ENCODE results near the gene ARFGAP2.

The ARFGAP2 gene

DNA sequence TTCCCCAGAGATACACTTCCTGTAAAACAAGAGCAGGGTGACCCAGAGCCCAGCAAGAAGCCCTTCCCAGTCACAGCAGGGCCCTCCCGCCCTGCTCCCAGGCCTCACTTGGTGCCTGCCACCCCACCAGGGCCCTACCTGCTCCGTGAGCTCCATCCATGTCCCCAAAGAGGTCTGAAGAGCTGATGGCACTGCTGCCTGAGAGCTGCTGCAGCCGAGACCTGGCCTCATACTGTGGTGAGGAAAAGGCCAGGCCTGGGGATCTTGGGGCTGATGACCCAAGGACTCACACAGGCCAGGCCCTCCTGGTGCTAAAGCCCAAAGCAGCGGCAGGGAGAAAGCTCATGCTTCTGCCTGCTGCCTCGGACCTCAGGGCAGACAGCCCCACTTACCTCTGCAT is 10.3 kb downstream of the ARFGAP2 start:
- no peak for DNase-seq

DNA sequence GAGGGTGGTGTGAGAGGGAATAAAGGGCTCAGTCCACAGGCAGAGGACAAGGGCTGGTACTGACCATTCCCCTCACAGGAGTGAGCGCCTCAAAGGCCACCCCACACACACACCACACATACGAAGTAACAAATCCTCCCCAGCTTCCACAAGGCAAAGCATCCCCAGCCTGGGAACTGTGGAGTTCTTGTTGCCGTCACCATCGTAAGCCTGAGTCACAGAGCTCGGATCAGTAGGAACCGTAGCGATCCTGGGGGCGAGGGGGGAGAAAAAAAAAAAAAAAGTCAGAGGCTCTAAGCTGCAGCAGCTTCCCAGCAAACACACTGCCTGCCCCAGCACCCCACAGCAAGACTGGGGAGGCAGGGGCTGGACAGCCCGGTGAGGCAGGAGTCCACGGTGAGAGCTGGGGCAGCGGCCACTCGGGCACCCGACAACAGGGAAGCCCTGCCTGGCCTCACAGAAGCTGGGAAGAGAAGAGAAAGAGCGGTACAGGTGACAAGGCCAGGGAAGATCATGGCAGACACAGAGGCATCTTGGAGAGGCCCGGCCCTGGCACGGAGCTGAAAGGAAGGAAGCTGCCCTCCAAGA is 11.3 kb downstream of the ARFGAP2 start:
- DNase-seq: no peak

DNA sequence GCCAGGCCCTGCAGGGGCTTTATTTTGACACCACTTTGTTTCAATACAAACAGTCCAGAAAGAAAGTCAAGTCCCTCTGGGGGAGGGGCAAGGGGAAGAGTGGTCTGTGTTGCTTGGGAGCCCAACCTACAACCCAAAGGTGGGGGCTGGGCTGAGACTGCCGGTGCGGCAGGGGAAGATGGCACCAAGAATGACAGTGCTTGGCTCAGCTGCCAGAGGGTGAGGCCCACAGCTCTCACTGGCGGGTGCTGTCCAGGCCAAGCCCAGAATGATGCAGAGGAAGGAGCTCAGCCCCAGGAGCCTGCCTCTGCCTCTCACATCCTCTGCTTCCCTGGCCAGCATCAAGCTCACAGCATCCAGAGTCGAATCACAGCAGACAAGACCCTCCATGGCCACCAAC is 12.4 kb downstream of the ARFGAP2 start:
- DNase-seq: no peak

DNA sequence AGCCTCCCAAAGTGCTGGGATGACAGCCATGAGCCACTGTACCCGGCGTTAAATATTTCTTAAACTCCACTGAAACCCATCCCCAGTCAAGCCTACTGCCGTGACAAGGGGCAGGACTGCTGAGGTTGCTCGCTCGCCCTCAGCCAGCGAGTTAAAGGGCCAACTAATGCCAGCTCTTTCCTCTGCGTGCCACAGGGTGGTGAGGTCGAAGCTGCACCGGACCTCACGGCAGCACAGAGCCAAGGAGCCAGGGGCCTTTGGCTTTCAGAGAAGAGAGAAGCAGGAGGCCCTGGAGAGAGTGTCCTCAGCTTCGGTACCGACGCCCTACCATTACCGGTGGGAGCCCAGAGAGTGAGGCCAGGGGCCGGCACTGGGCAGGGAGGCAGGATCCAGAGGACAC is 12.8 kb downstream of the ARFGAP2 start:
- DNase-seq: no peak

DNA sequence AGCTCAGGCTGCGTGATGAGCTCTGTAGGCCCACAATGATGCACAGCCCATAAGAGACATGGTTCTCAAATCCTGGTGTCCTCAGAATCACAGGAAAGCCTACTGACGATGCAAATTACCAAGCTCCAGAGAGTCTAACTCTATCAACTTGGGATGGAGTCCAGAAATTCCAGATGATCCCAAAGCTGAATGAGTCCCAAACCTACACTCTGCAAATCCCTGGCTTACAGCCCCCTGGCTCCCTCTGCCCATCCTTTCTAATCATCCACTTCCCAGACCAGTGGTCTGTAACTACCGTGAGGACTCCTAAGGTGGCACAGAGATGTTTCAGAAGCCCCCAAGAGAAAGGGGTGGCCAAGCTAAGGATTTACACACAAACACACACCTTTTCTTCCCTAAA is 13.5 kb downstream of the ARFGAP2 start:
- DNase-seq: no peak

DNA sequence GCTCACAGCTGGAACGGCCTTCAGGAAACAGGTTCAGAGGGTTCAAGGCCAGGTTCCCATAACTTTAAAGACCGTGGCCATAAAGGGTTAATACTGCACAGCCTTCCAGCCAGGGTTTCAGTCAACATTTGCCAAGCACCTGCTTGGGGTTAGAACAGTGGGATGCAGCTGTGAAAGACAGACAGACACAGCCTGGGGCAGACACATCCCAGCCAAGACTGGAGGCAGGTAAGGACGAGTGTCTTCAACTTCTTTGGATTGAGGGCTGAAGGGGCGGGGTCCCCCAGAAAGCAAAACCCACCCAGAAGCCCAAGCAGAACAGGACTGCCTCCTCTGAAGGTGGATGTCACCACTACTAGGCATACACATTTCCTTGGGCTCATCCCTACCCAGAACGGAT is 14.3 kb downstream of the ARFGAP2 start:
- DNase-seq: no peak

DNA sequence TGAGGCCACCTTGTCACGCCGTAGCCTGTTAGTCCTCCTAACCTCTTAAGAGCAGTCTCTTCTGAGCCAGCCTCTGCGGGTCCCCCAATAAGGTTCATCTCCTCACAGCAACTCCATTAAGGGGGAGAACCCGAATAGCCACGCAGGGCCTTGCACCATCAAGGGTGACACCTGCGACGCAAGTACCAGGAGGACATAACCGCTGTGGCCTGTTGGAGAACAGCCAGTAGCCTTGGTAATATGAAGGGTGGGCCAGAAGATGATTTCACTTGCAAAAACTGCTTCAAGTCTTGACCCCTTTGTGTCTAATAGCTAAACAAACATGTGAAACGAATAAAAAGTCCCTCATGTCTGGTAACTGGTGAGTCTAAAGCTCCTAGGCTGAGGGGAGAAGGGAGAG is 14.8 kb downstream of the ARFGAP2 start:
- no peak for DNase-seq

DNA sequence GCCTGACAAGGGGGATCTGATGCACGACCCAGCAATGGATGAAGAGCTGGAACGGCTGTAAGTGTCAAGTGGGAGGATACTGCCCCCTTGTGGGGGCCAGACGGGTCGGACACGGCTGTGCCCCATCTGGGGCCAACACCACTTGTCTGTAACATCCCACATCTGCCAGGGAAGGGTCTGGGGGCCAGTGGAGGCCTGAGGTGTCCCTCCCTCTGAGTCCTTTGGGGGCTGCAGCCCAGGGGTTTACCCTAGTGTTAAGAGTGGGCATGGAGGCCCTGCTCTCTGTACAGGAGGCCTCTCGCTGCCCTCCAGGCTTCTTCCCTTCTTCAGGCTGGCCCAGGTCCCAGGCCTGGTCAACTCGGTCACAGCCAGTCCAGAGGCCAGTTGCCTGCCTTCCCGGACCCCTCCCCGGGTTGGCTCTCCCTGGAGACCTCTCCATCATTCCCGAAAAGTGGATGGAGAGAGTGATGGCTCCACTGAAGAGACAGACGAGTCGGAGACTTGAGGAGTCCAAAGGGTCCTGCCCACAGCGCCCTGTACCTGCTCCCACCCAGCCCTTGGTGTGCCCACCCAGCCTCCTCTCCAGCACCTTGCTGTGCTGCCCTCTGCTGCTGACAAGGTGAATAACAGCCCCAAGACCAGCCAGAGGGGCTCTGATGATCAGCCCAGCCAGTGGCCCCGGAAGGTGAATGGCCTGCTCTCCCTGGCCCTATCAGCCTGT is 15.4 kb downstream of the ARFGAP2 start:
- peak; percentile 50 for DNase-seq

DNA sequence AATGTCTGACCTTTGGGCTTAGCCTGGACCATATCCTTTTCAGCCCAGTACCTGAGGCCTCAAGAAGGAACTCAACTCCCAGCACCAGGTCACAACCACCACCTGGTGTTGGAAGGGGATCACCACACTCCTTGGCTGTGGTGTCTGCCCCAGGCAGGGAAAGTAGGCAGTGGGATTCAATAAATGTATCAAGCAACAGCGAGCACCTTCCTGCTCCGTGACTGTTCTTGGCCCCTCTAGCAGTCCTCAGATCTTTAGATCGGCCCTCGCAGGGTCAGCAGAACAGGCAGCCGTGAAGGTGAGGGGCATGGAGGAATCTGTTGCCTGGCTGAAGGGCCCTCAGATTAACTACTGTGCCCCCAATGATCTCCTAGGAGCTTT is 15.9 kb downstream of the ARFGAP2 start:
- DNase-seq: no peak

DNA sequence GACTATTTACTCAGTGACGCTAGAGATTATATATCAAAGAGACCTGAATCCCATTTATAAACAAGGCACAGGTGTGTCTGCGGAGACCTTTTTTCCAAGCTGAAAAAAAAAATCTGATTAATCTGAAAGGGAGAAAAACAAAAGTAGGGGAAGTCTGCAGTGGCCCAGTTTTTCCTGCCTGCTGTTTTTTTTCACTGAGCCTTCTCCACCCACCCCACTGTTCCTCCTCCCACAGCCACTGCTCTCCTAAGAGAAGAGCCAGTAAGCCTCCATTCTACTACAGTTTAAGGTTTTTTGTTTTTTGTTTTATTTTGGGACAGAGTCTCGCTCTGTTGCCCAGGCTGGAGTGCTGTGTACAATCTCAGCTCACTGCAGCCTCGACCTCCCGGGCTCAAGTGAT is 18.4 kb downstream of the ARFGAP2 start:
- no peak for DNase-seq

DNA sequence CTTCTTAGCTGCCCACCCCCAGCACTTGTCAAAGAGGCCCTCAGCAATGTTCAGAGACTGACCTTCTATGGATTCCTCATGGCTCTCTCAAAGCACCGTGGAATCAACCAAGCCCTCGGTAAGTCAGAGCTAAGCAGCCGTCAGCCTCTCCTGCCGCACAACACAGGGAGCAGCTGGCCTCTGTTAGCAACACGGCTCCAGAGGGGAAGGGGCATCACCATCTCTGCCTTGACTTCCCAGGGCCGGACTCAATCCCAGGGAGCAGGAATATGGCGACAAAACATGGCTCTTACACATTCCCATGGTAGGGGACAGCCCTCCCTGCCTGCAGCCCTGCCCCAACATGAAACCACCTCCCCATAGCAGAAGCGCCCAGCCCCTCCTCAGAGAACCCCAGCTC is 18.9 kb downstream of the ARFGAP2 start:
- DNase-seq: no peak

DNA sequence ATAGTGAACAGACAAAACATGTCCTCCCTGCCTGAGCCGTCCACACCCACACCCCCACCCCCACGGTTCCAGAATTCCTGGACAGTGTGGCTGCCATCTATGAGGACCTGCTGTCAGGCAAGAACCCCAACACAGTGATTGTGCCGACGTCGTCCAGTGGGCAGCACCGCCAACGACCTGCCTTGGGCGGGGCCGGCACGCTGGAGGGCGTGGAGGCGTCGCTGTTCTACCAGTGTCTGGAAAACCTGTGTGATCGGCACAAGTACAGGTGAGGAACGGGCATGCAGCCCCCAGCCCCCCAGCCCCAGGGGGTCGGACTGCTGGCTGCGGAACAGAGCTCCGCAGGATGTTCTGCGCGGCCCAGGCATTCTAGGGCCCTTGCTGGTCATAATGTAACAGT is 19.7 kb downstream of the ARFGAP2 start:
- no peak for DNase-seq

DNA sequence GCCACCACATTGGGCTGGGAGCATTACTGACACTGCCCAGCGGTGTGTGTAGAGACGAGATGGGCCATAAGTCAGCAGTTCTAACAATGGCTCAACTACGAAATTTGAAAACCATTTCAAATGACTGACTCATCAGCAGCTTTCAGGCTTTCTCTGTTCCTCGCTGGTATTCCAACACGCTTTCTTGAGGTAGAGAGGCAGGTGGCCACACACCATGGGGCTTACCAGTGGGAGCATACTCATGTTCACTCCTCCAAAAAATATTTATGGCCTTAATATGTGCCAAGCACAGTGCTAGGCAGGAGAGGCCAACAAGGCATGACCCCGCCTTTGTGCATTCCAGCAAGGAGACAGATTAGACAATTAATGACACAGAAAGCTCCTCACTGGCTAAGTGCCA is 20.3 kb downstream of the ARFGAP2 start:
- DNase-seq: no peak

DNA sequence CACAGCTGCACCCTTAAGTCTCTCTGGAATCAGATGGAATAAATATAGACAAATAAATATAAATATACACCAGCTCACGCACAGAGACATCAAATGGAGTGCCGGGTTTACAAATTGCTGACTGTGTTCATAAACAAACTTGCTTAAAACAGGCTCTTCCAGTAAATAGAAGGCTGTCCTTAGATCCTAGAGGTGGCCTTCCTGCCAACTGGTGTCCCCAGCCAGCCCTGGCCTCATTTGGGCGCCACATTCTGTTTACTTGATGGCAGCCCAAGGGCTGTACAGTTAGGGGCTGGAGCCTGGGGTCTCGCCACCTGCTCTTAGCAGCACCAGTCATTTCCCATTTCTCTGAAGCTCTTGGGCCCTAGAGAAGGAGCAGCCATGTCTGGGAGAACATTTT is 20.8 kb downstream of the ARFGAP2 start:
- DNase-seq: no peak

DNA sequence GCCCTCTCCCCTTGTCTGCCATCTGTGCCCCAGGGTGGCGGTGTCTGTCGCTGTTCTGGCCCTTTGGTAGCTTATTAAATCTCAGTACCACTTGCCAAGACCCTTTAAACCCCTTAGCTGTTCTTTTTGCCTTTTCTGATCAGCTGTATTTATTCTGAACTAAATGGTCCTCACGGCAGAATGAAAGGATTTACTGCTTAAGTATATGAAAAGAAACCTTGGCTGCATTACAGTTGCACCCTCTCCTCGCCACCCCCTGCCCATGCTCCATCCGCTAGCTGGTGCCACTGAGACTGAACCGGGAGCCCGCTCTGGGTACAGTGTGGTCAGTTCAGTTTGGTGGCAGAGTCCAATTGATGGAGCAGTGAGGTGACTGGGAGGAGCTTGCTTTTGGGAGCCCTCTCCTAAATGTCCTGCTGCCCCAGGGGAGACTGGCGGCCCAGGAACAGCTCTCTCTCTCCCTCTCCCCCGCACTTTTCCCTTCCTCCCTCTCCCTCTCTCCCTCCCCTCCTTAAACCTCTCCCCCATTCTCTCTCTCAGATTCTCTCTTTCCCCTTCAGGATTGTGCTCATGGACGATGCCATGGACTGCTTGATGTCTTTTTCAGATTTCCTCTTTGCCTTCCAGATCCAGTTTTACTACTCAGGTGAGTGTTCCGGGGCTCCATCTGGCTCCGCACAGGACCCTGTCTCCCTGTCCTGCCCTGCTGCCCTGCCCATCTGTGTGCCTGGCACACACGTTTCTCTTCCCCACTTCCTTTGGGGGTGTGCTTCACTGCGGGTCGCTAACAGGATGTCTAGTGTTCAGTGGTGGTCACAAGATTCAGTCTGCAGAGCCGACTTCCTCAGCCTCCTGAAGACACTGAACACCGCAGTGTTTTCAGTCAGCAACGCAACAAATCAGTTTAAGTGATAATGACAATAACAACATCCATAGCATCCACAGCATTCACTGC is 21.8 kb downstream of the ARFGAP2 start:
- no peak for DNase-seq

DNA sequence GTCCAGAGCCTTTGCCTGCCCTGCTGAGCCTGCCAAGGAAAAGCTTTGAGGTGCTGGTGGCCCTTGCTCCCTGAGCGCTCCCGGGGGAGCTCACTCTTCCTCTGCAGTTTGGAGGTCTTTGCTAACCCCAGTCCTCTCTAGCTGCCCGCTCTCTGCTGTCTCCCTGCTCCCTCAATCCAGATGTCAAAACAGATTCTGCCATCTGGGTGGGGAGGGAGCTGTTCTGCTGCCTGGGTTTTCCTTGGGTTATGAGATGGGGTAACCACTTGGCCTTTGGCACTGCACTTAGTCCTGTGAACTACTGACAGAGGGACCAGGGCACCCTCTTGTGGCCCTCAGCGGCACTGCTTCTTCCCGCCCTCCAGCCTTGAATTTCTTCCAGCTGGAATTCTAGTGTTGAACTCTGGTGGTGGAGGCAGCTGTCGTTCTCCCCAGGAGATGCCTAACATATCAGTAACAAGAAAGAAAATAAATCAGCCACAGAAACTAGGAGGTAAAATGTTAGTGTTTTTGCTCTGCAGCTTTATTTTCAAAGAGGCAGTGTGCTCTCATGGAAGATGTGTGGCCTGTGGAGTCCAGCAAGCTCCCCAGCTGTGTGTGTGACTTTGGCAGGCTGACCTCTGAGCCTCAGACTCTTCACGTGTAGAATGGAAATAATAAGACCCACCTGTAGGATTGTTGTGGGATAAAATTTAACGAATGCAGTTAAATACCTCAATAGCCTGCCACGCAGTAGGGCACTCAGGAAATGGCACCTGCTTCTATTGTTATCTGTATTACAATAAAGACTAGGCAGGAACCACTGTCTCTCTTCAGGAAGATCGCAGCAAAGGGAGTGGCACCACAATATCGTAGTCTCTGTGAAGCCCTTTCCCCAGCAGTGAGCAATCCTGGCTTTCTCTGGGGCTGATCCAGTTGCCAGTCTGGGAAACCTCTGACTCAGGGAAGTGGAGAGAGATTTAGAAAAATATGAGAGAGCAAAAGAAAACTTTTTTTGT is 23.4 kb downstream of the ARFGAP2 start:
- peak; percentile 74 for DNase-seq

DNA sequence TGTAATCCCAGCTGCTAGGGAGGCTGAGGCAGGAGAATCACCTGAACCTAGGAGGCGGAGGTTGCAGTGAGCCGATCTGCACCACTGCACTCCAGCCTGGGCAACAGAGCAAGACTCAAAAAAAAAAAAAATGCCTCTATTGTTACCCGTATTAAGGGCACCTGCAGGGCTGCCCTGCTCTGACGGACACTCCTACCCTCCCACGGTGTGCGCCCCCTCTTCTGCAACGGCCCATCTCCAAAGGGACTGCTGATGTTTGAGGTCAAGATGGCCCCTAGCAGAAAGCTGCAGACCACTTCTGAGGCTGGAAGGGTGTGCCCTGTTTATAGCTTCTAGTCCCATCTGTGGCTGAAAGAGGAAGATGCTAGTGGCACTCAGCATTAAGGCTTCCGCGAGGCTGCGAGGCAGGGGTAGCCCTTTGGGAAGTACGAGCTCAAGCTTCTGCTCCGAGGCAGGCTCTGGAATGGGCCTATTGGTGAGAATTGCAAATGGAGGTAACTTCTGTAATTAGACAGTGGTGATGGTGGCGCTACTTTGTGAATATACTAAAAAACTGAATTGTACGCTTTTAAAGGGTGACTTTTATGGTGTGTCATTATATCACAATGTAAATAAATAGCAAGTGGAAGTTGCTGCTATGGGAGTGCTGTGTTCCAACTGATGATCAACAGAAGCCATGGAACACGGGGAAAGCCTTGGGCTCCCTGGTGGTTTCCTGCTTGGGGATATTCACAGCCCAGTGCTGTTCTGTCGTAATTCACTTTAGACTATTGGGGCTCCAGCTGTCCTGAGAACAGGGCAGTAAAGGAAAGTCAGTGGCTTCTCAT is 24.3 kb downstream of the ARFGAP2 start:
- no peak for DNase-seq

DNA sequence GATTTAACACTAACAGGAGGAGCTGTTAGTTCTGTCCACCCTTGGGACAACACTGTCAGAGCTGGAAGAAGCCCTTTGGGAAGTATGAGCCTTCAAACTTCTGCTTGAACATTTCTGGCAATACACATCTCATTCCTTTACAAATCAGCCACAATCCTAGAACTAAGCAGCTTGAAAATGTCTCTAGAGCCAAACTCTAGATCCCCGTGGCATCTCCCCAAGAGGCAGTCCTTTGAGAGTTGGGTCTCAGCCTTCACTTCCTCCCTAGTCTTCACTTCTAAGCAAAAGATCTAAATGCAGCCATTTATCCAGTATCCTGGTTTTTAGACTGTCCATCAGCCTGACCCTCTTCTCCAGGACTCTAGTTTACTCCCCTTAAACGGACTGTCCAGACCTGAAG is 26.9 kb downstream of the ARFGAP2 start:
- DNase-seq: no peak

DNA sequence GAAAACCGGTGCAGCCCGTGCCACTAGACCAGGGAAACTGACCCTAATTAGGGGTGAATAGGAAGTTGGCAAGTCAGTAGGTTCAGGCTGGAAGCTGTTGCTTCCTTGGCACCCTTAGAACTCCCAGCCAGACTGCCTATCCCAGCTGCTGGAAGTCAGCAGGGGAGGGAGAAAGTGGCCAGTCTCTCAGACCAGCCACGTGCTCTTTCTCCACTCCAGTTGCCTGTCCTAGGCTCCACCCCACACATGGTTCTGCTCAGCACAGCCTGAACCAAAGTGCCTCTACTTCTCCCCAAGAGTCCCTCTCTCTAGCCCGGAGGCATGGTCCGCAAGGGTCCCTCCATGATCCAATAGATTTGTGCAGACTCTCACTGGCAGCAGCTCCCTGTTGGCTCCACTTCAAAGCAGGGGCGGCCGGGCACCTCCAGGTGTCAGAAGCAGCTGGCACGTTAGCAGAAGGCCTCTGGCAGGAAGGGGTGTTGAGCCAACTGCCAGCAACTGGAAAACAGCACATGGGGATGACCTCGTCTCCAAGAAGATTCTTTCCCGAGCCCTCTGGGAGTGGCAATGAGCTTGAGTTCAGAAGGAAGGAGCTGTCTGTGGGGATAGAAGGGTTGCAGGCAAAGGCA is 27.7 kb downstream of the ARFGAP2 start:
- DNase-seq: no peak

DNA sequence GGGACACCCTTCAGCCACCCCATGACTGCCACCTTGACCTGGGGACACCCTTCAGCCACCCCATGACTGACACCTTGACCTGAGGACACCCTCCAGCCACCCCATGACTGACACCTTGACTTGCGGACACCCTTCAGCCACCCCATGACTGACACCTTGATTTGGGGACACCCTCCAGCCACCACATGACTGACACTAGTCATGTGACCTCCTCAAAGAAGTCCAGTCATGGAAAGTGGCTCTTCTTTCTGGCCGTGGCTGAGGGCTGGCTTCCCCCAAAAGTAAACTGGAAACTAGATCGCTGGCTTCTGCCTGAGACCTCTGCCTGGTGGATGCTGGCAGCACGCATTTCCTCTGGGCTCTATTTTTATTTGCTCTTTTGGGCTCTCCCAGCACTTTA is 28.4 kb downstream of the ARFGAP2 start:
- DNase-seq: no peak

DNA sequence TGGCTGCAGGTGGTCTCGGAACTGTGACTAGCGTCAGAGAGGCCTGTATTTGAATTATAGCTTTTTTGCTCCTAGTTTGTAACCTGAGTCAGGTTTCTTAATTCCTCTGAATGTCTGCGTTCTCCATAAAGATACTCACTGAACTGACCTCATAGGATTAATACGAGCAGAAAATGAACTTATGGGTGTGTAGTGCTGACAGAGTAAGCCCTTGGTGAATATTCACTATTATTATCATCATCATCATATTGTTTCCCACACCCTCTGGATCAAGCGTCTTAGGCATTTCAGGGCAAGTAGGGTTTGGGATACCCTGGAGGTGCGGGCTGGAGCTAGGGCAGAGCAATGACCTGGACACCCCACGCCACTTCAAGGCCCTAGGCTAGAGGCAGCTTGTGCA is 29.0 kb downstream of the ARFGAP2 start:
- no peak for DNase-seq

Data from NCI-H345 (cell line).